Measurements from ENCODE around the gene SPECC1.

GRCh38 chr17:20253323-20253722, 244.2 kb downstream of the SPECC1 start:
- TF ChIP-seq CTCF (IDR thresholded peaks at IDR 0.05; ENCODE audit: insufficient read depth, low read length) (no peak), POLR2AphosphoS5 (IDR thresholded peaks at IDR 0.05; ENCODE audit: low read depth) (no peak), GABPA (IDR thresholded peaks at IDR 0.05; ENCODE audit: low read depth) (no peak), SPI1 (IDR thresholded peaks at IDR 0.05; ENCODE audit: borderline replicate concordance, low read depth) (no peak)

Measured in HL-60 (cell line).